Choroid plexus epithelial cell (primary cell): ENCODE results near the gene TAF6.
A peak's percentile ranks its signal among the peaks of the same experiment; 100 is the strongest.
"Not testable (repeated sequence)": the region's sequence is repeated elsewhere in the genome, so short reads cannot be mapped to it uniquely, and the experiment has no call there.

Source experiments
- DNase-seq: peaks from one replicate; pipeline ENCODE4 v3.0.0-alpha.2; 2010; ENCODE audit warnings: low read depth
- H3K4me3 ChIP-seq: 2 replicates; pipeline ENCODE4 v1.5.1; 2011; ENCODE audit warnings: low read depth, mild to moderate bottlenecking, control low read depth, low read length, moderate library complexity
- TF ChIP-seq, protein P1 (sequence below): conservative IDR thresholded peaks from 2 replicates; pipeline ENCODE4 v1.5.1; 2011; ENCODE audit warnings: low read depth, mild to moderate bottlenecking, control low read depth, inconsistent platforms, low read length, moderate library complexity

Gene TAF6

GRCh38 chr7:100132697-100133151 is 13.6 kb upstream of the TAF6 start:
- peak; percentile 81 for DNase-seq
- no peak overlapping the region for H3K4me3 ChIP-seq
- TF ChIP-seq, protein P1, sequence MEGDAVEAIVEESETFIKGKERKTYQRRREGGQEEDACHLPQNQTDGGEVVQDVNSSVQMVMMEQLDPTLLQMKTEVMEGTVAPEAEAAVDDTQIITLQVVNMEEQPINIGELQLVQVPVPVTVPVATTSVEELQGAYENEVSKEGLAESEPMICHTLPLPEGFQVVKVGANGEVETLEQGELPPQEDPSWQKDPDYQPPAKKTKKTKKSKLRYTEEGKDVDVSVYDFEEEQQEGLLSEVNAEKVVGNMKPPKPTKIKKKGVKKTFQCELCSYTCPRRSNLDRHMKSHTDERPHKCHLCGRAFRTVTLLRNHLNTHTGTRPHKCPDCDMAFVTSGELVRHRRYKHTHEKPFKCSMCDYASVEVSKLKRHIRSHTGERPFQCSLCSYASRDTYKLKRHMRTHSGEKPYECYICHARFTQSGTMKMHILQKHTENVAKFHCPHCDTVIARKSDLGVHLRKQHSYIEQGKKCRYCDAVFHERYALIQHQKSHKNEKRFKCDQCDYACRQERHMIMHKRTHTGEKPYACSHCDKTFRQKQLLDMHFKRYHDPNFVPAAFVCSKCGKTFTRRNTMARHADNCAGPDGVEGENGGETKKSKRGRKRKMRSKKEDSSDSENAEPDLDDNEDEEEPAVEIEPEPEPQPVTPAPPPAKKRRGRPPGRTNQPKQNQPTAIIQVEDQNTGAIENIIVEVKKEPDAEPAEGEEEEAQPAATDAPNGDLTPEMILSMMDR = peak; percentile 98

- H3K4me3 ChIP-seq = no peak overlapping the region
- TF ChIP-seq, protein P1 = no peak
- DNase-seq = no peak
Observed at GRCh38 chr7:100132126-100132525, 13.0 kb upstream of the TAF6 start.

DNA sequence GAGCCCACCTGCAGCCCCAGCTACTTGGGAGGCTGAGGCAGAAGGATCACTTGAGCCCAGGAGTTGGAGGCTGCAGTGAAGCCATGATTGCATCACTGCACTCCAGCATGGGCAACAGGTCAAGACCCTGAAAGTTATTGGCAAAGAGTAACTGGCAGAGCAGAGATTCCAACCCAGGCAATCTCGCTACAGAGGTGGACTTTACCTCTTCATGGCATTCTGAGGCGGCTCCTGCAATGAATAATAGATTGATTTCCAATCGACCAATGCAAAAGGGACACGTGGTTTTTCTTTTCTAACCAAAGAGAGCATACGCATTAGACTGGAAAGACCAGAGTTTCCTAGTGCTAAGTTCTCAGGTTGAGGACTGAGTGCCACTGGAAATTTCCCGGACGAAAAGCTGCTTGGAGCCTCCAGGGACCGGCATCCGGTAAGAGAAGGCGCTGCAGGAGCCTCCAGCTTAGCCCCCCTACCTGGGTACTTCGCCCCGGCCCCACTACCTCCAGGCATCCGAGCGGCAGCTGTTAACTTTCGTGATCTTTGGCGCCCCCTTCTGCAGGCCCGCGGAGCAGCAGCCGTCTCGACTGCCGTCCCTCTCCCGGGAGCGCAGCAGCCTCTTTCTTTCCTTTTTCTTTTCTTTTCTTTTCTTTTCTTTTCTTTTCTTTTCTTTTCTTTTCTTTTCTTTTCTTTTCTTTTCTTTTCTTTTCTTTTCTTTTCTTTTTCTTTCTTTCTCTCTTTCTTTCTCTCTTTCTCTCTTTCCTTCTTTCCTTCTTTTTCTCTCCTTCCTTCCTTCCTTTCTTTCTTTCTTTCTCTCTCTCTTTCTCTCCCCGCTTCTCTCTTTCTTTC is 11.7 kb upstream of the TAF6 start:
- H3K4me3 ChIP-seq = peak overlapping the region; percentile 35
- DNase-seq = peak; percentile 61
- TF ChIP-seq, protein P1 = peak; percentile 79

- not testable (repeated sequence) for DNase-seq
Observed at GRCh38 chr7:100130220-100130607, 11.1 kb upstream of the TAF6 start.

GRCh38 chr7:100128637-100128963 is 9.4 kb upstream of the TAF6 start:
- H3K4me3 ChIP-seq = no peak overlapping the region
- DNase-seq = no peak
- TF ChIP-seq, protein P1 = no peak

More at GRCh38 chr7:100130220-100130607, 11.1 kb upstream of the TAF6 start:
- H3K4me3 ChIP-seq = not testable (repeated sequence)

- DNase-seq = peak; percentile 39
- TF ChIP-seq, protein P1 = no peak
- peak overlapping the region; percentile 92 for H3K4me3 ChIP-seq
Observed at GRCh38 chr7:100127866-100128636, 8.9 kb upstream of the TAF6 start.

DNA sequence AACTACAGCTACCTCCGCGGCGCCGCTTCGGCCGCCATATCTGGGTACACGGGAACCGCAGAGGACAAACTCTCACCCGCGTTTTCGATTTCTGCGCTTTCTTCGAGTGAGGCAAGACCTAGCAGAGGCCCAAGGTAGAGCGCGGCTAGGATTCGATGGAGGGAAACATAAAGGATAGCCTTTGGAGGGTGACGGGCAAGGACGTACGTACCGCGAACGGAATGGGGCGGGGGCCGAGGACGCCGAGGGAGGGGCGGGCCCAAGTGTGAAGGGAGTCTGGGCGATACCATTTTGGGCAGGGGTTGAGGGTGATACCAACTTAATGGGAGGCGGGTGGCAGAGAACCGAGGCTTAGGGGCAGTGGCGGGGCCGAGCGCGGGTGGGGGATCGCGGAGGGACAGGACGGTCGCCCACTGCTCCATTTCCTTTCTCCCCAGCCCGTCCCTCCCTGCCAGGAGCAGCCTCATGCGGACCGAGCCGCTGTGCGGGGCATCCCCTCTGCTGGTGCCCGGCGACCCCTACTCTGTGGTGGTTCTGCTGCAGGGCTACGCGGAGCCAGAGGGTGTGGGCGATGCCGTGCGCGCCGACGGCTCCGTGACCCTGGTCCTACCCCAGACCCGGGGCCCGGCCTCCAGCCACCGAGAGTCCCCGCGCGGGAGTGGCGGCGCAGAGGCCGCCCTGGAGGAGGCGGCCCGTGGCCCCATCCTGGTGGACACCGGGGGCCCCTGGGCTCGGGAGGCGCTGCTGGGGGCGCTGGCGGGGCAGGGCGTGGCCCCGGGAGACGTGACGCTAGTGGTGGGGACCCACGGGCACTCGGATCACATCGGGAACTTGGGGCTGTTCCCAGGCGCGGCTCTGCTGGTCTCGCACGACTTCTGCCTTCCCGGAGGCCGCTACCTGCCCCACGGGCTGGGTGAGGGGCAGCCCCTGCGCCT is 8.0 kb upstream of the TAF6 start, which contains the start of gene MBLAC1:
TSS of gene MBLAC1 (plus strand) at position 37 of the 935 bp plus-strand sequence. CDS start at position 466, 429 bp downstream.
- peak within 1 kb of the TSS; percentile 92 for H3K4me3 ChIP-seq
- DNase-seq = peak; percentile 96
- TF ChIP-seq, protein P1 = no peak
